Fibroblast of lung (primary cell): ENCODE results near the gene IL16. TPM values are rescaled to one million over a fixed set of nuclear protein-coding genes. Genes with fewer than 3 reads are reported as not detected.

Experiments
- DNase-seq, 2 donors: peaks; one replicate each; pipeline versions ENCODE4 v3.0.0 to v3.0.0-alpha.2; 2010; ENCODE audit warnings: low read depth in 2 of 2
- H2AFZ ChIP-seq: 2 replicates; pipeline ENCODE4 v1.5.1; 2012; ENCODE audit warnings: low read length, control low read depth, inconsistent platforms
- H3K27ac ChIP-seq: 2 replicates; pipeline ENCODE4 v1.5.1; 2011; ENCODE audit warnings: low read length, control low read depth; ENCODE audit not compliant: insufficient read depth
- H3K27me3 ChIP-seq: 2 replicates; pipeline ENCODE4 v1.5.1; 2011; ENCODE audit warnings: mild to moderate bottlenecking, low read length; ENCODE audit not compliant: control insufficient read depth, insufficient read depth
- H3K36me3 ChIP-seq: 2 replicates; pipeline ENCODE4 v1.5.1; 2011; ENCODE audit warnings: low read length; ENCODE audit not compliant: control insufficient read depth, insufficient read depth
- H3K4me1 ChIP-seq: 2 replicates; pipeline ENCODE4 v1.5.1; 2011; ENCODE audit warnings: low read length; ENCODE audit not compliant: control insufficient read depth, insufficient read depth; ENCODE audit errors: extremely low read depth
- H3K4me2 ChIP-seq: 2 replicates; pipeline ENCODE4 v1.5.1; 2011; ENCODE audit warnings: low read length, control low read depth; ENCODE audit not compliant: insufficient read depth; ENCODE audit errors: extremely low read depth
- H3K4me3 ChIP-seq, 4 experiments: fragments of 200-600 bp in 1 of 4; sonication (generic) in 1 of 4; replicated peaks in 1 of 4; 2 replicates each; pipeline ENCODE4 v1.5.1; 2011 to 2016; ENCODE audit warnings: low read length in 4 of 4, low read depth in 3 of 4, mild to moderate bottlenecking in 3 of 4, control low read depth in 2 of 4, inconsistent platforms in 1 of 4, mixed read lengths in 1 of 4; ENCODE audit not compliant: insufficient read depth in 1 of 4; ENCODE audit errors: control extremely low read depth in 1 of 4
- H3K79me2 ChIP-seq: 2 replicates; pipeline ENCODE4 v1.5.1; 2012; ENCODE audit warnings: mild to moderate bottlenecking, low read length, inconsistent platforms; ENCODE audit not compliant: control insufficient read depth, insufficient read depth
- H3K9ac ChIP-seq: 2 replicates; pipeline ENCODE4 v1.5.1; 2011; ENCODE audit warnings: mild to moderate bottlenecking, low read length, control low read depth; ENCODE audit not compliant: insufficient read depth
- H3K9me3 ChIP-seq: 2 replicates; pipeline ENCODE4 v1.5.1; 2012; ENCODE audit warnings: low read depth, low read length; ENCODE audit not compliant: control insufficient read depth, insufficient read depth
- H4K20me1 ChIP-seq: 2 replicates; pipeline ENCODE4 v1.5.1; 2011; ENCODE audit warnings: low read length; ENCODE audit not compliant: control insufficient read depth, insufficient read depth; ENCODE audit errors: extremely low read depth
- EZH2 ChIP-seq: IDR thresholded peaks from 2 replicates; pipeline ENCODE4 v1.5.1; 2012; ENCODE audit warnings: low read length, control low read depth, mild to moderate bottlenecking; ENCODE audit errors: missing control alignments
- polyA plus RNA-seq, 2 donors: library from polyadenylated mRNA; depleted of rRNA in 1 of 2; stranded (reverse) in 1 of 2; unstranded in 1 of 2; fragments of >200 nt; gene quantifications; 2 replicates each; pipeline ENCODE4 v1.2.1, GENCODE V29; 2011 to 2012; ENCODE audit warnings: missing spikeins in 1 of 2
- total RNA-seq: library from RNA; depleted of rRNA; stranded (reverse); fragments of >200 nt; gene quantifications from 2 replicates; pipeline ENCODE4 v1.2.1, GENCODE V29; 2014
- TF ChIP-seq, protein P1 (sequence below), 2 donors: IDR thresholded peaks in 1 of 2; conservative IDR thresholded peaks in 1 of 2; 1 replicate in 1 of 2; 2 replicates in 1 of 2; pipeline ENCODE4 v1.5.1; 2011 to 2012; ENCODE audit warnings: low read length in 2 of 2, control low read depth in 1 of 2, inconsistent platforms in 1 of 2, low read depth in 1 of 2, mild to moderate bottlenecking in 1 of 2

The IL16 gene
- total and polyA plus RNA-seq, 2 donors (not counting 1 experiment from before 2014, with no cell fraction given) = 0.96 to 5.0 TPM

DNA sequence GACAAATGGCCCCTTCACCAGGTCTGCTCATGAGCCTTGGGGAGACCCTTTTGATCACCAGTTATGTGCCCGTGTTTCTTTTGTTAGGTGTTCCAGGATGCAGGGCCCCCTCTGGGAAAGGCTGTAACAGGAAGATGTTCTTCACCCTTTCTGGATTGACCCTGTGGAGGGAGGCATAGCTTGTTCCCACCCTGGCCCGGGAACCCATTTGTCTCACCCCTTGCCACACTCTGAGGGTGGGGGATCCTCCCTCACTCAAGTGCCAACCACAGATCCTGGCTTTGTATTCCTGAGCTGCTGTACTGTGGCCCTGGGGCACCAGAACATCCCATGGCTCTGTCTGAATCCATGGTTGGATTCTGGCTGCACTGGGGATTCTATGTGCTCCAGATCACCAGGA, 18.9 kb downstream of the IL16 start:
- TF ChIP-seq EZH2 = no peak
- TF ChIP-seq, protein P1, sequence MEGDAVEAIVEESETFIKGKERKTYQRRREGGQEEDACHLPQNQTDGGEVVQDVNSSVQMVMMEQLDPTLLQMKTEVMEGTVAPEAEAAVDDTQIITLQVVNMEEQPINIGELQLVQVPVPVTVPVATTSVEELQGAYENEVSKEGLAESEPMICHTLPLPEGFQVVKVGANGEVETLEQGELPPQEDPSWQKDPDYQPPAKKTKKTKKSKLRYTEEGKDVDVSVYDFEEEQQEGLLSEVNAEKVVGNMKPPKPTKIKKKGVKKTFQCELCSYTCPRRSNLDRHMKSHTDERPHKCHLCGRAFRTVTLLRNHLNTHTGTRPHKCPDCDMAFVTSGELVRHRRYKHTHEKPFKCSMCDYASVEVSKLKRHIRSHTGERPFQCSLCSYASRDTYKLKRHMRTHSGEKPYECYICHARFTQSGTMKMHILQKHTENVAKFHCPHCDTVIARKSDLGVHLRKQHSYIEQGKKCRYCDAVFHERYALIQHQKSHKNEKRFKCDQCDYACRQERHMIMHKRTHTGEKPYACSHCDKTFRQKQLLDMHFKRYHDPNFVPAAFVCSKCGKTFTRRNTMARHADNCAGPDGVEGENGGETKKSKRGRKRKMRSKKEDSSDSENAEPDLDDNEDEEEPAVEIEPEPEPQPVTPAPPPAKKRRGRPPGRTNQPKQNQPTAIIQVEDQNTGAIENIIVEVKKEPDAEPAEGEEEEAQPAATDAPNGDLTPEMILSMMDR (conservative IDR thresholded peaks at IDR 0.05 in 1 of 2, IDR thresholded peaks at IDR 0.05 in 1 of 2; ENCODE audit: low read depth in 1 of 2, low read length in 2 of 2) = no peak
- Histone ChIP-seq H3K79me2 (no peaks in the 10 kb centered on the region), H2AFZ (no peak overlapping the region), H3K36me3 (no peaks in the 10 kb centered on the region), H4K20me1 (no peaks in the 10 kb centered on the region), H3K9me3 (no peaks in the 10 kb centered on the region), H3K9ac (no peak overlapping the region), H3K4me1 (no peaks in the 10 kb centered on the region), H3K27ac (no peak overlapping the region), H3K4me3 (no peak overlapping the region), H3K4me2 (no peak overlapping the region), H3K27me3 (no peaks in the 10 kb centered on the region)
- no peak for DNase-seq

DNA sequence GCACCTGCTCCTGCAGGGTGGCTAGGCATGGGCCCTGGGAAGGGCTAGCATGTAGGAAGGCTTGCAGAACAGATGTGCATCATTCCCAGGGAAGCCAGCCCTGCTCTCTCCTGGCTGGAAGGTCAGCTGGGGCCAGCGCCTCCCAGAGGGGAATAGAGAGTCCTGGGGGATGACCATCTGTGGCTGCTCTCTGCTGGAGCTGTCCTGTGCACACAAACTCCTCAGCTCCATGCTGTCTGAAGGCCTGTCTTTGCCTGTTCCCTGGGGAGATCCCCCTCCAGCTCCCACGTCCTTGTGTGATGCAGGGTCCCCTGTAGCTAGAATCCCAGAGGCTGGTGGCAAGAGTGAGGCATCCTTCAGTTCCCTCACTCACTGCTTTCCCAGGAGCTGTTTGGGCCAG, 19.3 kb downstream of the IL16 start:
- H3K9me3 ChIP-seq = no peaks in the 10 kb centered on the region
- H4K20me1 ChIP-seq = no peaks in the 10 kb centered on the region
- TF ChIP-seq, protein P1 (conservative IDR thresholded peaks at IDR 0.05 in 1 of 2, IDR thresholded peaks at IDR 0.05 in 1 of 2; ENCODE audit: low read depth in 1 of 2, low read length in 2 of 2) = no peak
- no peak for TF ChIP-seq EZH2
- no peak overlapping the region for H3K9ac ChIP-seq
- no peak overlapping the region for H3K4me3 ChIP-seq
- no peaks in the 10 kb centered on the region for H3K36me3 ChIP-seq
- no peaks in the 10 kb centered on the region for H3K27me3 ChIP-seq
- no peak overlapping the region for H2AFZ ChIP-seq
- H3K79me2 ChIP-seq = no peaks in the 10 kb centered on the region
- H3K4me1 ChIP-seq = no peaks in the 10 kb centered on the region
- H3K4me2 ChIP-seq = no peak overlapping the region
- H3K27ac ChIP-seq = no peak overlapping the region
- no peak for DNase-seq

DNA sequence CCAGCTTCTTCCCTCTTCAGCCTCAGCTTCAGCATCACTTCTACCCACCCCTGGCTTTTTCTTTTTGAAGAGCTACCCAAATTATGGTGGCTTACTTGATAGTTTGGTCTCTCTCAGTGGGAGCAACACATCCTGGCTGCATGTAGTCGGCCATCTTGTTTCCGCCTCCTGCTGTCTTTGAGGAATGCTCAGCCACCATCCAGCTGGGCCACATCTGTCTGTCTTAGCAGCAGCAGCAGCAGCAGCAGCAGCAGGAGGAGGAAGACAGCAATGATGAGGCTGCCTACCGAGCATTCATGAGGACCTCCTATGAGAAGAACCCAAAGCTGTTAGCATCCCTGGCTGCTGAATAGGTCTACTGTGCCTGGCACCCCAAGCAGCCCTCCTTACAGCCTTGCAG, 19.7 kb downstream of the IL16 start:
- Histone ChIP-seq H3K9me3 (no peaks in the 10 kb centered on the region), H3K36me3 (no peaks in the 10 kb centered on the region), H3K4me1 (no peaks in the 10 kb centered on the region), H3K79me2 (no peaks in the 10 kb centered on the region), H3K9ac (no peak overlapping the region), H2AFZ (peak overlapping the region; percentile 10), H3K4me2 (no peak overlapping the region), H3K27ac (no peak overlapping the region), H4K20me1 (no peaks in the 10 kb centered on the region), H3K27me3 (no peaks in the 10 kb centered on the region), H3K4me3 (no peak overlapping the region)
- TF ChIP-seq, protein P1 (conservative IDR thresholded peaks at IDR 0.05 in 1 of 2, IDR thresholded peaks at IDR 0.05 in 1 of 2; ENCODE audit: low read depth in 1 of 2, low read length in 2 of 2) = no peak
- TF ChIP-seq EZH2 = no peak
- DNase-seq = no peak
